Vagina (tissue), 2 donors: ENCODE results near the gene NANS.

ENCODE experiments used
- POLR2A ChIP-seq, 2 donors: fragments of 450-650 bp; IDR thresholded peaks; one replicate each; pipeline ENCODE4 v1.6.1; 2017; ENCODE audit warnings: antibody characterized with exemption in 2 of 2, mild to moderate bottlenecking in 2 of 2, moderate library complexity in 2 of 2
- POLR2AphosphoS5 ChIP-seq, 2 donors: sonication (generic); formaldehyde crosslinking; IDR thresholded peaks; one replicate each; pipeline ENCODE4 v1.9.0; 2017; ENCODE audit warnings: antibody characterized with exemption in 2 of 2, mild to moderate bottlenecking in 2 of 2, low read depth in 1 of 2; ENCODE audit not compliant: insufficient read depth in 1 of 2
- TF ChIP-seq, protein P1 (sequence below), 3 experiments: fragments of 450-650 bp in 2 of 3; fragments of 200-600 bp in 1 of 3; sonication (generic) in 1 of 3; IDR thresholded peaks; one replicate each; pipeline ENCODE4 v1.5.1; 2017 to 2019; ENCODE audit warnings: antibody characterized with exemption in 3 of 3, mild to moderate bottlenecking in 2 of 3, moderate library complexity in 2 of 3

DNA sequence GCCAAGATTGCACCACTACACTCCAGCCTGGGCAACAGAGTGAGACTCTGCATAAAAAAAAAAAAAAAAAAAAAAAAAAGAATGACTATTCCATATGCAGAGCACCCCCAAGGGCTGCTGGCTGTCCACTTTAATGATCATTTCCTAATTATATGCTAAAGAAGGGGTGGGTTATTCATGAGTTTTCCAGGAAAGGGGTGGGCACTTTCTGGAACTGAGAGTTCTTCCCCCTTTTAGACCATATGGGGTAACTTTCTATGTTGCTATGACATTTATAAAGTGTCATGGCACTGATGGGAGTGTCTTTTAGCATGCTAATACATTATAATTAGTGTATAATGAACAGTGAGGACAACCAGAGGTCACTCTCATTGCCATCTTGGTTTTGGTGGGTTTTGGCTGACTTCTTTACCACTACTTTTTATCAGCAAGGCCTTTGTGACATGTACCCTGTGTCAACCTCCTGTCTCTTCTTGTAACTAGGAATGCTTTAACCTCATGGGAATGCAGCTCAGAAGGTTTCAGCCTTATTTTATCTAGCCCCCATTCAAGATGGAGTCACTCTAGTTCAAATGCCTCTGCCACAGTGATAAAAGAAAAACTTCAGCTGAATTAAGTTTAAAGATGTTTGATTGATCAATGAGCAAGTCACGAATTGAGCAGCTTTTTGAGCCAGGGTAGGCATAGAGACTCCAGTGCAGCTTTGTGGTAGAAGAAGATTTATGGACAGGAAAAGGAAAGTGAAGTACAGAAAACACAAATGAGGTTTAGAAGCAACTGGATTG, 7.1 kb upstream of the NANS start:
- TF ChIP-seq POLR2A (IDR thresholded peaks at IDR 0.05) (no peak), POLR2AphosphoS5 (IDR thresholded peaks at IDR 0.05; ENCODE audit: insufficient read depth in 1 of 2, low read depth in 1 of 2) (no peak)
- TF ChIP-seq, protein P1, sequence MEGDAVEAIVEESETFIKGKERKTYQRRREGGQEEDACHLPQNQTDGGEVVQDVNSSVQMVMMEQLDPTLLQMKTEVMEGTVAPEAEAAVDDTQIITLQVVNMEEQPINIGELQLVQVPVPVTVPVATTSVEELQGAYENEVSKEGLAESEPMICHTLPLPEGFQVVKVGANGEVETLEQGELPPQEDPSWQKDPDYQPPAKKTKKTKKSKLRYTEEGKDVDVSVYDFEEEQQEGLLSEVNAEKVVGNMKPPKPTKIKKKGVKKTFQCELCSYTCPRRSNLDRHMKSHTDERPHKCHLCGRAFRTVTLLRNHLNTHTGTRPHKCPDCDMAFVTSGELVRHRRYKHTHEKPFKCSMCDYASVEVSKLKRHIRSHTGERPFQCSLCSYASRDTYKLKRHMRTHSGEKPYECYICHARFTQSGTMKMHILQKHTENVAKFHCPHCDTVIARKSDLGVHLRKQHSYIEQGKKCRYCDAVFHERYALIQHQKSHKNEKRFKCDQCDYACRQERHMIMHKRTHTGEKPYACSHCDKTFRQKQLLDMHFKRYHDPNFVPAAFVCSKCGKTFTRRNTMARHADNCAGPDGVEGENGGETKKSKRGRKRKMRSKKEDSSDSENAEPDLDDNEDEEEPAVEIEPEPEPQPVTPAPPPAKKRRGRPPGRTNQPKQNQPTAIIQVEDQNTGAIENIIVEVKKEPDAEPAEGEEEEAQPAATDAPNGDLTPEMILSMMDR (IDR thresholded peaks at IDR 0.05) = no peak
